NCI-H446 (cell line): Measurements from ENCODE around the gene HOXA2.

ENCODE experiments used
- DNase-seq, 2 experiments: peaks; one replicate each; lab custom pipeline; 2025; lab: John Stamatoyannopoulos, UW

HOXA2 gene

GRCh38 chr7:27078616-27079233 is 23.8 kb downstream of the HOXA2 start:
- no peak for DNase-seq

GRCh38 chr7:27073076-27073475 is 29.4 kb downstream of the HOXA2 start:
- peak; percentile 33 to 77 for DNase-seq

GRCh38 chr7:27071622-27072390 is 30.7 kb downstream of the HOXA2 start:
- DNase-seq: no peak

GRCh38 chr7:27068259-27068658 is 34.2 kb downstream of the HOXA2 start:
- no peak for DNase-seq

GRCh38 chr7:27066148-27066547 is 36.3 kb downstream of the HOXA2 start:
- no peak for DNase-seq

- no peak for DNase-seq
Observed at GRCh38 chr7:27065709-27066108, 36.8 kb downstream of the HOXA2 start.

- no peak for DNase-seq
Observed at GRCh38 chr7:27064661-27065060, 37.8 kb downstream of the HOXA2 start.

GRCh38 chr7:27064159-27064558 is 38.3 kb downstream of the HOXA2 start:
- peak in 1 of 2 experiments; percentile 65 for DNase-seq

GRCh38 chr7:27062946-27063345 is 39.5 kb downstream of the HOXA2 start:
- DNase-seq: no peak

GRCh38 chr7:27053153-27053552 is 49.3 kb downstream of the HOXA2 start:
- DNase-seq: no peak

- DNase-seq: no peak
Observed at GRCh38 chr7:27051451-27051850, 51.0 kb downstream of the HOXA2 start.
